HG03520 (cell line): ENCODE measurements around the gene TUBB2B.
"Not testable (repeated sequence)": the region's sequence is repeated elsewhere in the genome, so short reads cannot be mapped to it uniquely, and the experiment has no call there.

Source experiments
- ATAC-seq: cut with Tn5 transposase; IDR thresholded peaks from one replicate; pipeline ENCODE4 v1.9.1; 2021; ENCODE audit warnings: mild to moderate bottlenecking, moderate library complexity; ENCODE audit not compliant: unreplicated experiment

TUBB2B gene

GRCh38 chr6:3212261-3212660 is 15.2 kb downstream of the TUBB2B start:
- ATAC-seq: no peak

- no peak for ATAC-seq
These were observed 15.8 kb downstream of the TUBB2B start for GRCh38 chr6:3211681-3212080.

GRCh38 chr6:3210024-3210610 is 17.3 kb downstream of the TUBB2B start:
- no peak for ATAC-seq

GRCh38 chr6:3209114-3210023 is 18.1 kb downstream of the TUBB2B start:
- no peak for ATAC-seq

- ATAC-seq: no peak
These were observed 18.7 kb downstream of the TUBB2B start for GRCh38 chr6:3208775-3209113.

- no peak for ATAC-seq
These were observed 19.2 kb downstream of the TUBB2B start for GRCh38 chr6:3208098-3208774.

- no peak for ATAC-seq
These were observed 21.0 kb downstream of the TUBB2B start for GRCh38 chr6:3206339-3207015.

GRCh38 chr6:3205913-3206312 is 21.5 kb downstream of the TUBB2B start:
- no peak for ATAC-seq

- no peak for ATAC-seq
These were observed 22.5 kb downstream of the TUBB2B start for GRCh38 chr6:3204921-3205320.

- ATAC-seq: no peak
These were observed 24.3 kb downstream of the TUBB2B start for GRCh38 chr6:3202999-3203696.

- ATAC-seq: no peak
These were observed 26.1 kb downstream of the TUBB2B start for GRCh38 chr6:3201388-3201787.

GRCh38 chr6:3200682-3201081 is 26.8 kb downstream of the TUBB2B start:
- ATAC-seq: no peak

GRCh38 chr6:3199382-3199781 is 28.1 kb downstream of the TUBB2B start:
- no peak for ATAC-seq

- ATAC-seq: not testable (repeated sequence)
These were observed 29.7 kb downstream of the TUBB2B start for GRCh38 chr6:3197734-3198133.

GRCh38 chr6:3196770-3197169 is 30.7 kb downstream of the TUBB2B start:
- no peak for ATAC-seq

- no peak for ATAC-seq
These were observed 31.6 kb downstream of the TUBB2B start for GRCh38 chr6:3195695-3196497.

GRCh38 chr6:3195420-3195694 is 32.1 kb downstream of the TUBB2B start:
- ATAC-seq: no peak

- no peak for ATAC-seq
These were observed 32.7 kb downstream of the TUBB2B start for GRCh38 chr6:3194535-3195419.
